Activated effector memory CD4-positive, alpha-beta T cell treated with anti-CD3 and anti-CD28 coated beads, Interleukin-2, amount 50 U/mL, for 16 hours (primary cell): ENCODE measurements around the gene NSMCE1.

Source experiments
- DNase-seq: peaks from one replicate; pipeline ENCODE4 v3.0.0-alpha.2; 2020

The NSMCE1 gene

GRCh38 chr16:27228621-27229501, 39.7 kb downstream of the NSMCE1 start:
- DNase-seq, result no peak

DNA sequence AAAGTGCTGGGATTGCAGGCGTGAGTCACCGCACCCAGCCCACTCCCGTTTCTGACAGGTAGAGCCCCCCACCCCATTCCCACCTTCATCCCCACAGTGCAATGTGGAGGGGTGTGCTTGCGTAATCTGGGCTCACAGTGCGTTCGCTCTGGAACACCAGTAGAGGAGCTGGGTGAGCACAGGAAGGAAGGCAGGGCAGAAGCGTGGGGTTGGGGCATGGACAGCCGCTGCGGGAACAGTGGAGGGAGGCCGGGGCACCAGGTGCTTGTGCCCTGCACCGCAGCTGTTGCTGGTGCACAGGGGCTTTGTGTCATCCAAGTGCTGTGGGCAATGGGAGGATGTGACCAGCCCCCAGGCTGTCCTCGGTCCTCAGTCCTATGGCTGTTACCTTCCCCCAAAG, 40.5 kb downstream of the NSMCE1 start:
- DNase-seq, result no peak

GRCh38 chr16:27226976-27227705, 41.4 kb downstream of the NSMCE1 start:
- no peak for DNase-seq

DNA sequence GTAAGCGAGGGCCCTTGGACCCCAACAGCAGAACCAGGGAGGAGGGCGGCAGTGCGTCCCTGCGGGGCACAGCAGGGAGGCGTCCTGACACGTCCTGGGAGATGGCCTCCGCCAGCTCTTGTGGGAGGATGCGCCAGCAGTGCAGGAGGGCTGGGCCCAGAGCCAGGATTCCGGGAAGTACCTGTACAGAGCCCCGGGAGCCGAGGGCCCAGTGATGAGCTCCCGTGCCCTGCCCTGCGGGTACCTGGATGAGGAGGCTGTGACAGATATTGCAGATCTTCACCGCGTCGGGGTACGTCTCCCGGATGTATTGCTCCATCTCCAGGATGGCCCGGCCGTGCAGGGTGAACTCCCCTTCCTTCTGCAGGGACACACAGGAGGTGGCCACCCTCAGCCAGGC, 42.1 kb downstream of the NSMCE1 start:
- DNase-seq, result no peak

DNA sequence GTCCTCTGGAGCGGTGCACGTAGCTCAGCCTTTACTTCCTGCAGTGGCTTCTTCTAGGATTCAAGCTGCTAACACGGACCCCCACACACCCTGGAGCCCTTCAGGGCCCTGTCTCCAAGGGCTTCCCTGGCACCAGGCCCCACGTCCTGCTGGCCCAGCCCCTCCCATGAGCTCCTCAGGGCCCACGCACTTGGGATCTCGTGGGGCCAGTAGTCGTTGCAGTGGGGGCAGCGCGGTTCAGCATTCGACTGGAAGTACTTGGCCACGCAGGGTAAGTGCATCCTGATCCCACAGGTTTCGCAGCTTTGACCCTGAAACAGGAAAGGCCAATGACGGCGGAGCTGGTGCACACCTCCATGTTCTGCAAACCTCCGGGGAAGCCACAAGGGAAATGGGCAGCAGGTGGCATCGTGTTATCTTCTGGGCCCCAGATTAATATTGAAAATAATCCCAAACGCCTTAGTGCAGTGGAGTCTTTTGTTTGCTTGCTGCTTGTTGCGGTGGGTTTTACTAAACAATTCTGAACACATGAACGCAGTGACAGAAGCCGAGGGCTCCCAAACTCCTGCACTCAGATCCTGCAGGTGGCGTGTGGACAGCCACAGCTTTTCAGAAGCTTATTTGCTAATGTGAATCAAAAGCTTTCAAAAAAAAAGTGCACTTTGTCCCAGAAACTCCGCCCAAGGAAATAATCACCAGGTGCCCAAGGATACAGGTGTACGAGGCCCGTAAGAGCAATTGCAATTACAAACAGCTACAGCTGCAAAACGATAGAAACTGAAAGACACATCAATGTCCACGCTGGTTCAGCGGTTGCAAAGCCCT, 42.8 kb downstream of the NSMCE1 start:
- no peak for DNase-seq

DNA sequence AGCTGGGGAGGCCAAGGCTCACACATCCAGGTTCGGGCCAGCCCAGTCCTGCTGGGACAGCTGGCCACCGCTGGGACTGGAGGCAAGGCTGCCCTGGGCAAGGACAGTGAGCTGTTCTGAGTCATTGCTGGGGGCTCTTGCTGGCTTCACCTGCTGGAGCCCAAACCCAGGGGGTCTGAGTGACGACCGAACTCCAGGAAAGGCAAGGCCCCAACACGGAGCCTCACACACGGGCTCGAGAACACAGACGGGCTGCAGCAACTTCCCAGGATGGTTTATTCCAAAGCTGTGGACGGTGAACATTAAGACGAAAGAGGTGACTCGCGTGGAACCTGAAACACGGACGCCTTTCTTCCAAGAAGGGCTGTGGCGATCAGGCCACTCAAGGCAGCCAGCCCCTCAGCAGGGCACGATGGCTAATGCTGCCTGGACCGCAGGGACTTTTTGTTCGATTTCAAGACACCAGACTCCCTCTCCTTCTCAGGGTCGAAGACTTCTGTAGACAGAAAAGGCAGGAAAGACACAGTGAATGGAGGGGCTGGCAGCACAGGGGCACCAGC, 43.8 kb downstream of the NSMCE1 start:
- no peak for DNase-seq

GRCh38 chr16:27224271-27224737, 44.3 kb downstream of the NSMCE1 start:
- DNase-seq, result no peak

DNA sequence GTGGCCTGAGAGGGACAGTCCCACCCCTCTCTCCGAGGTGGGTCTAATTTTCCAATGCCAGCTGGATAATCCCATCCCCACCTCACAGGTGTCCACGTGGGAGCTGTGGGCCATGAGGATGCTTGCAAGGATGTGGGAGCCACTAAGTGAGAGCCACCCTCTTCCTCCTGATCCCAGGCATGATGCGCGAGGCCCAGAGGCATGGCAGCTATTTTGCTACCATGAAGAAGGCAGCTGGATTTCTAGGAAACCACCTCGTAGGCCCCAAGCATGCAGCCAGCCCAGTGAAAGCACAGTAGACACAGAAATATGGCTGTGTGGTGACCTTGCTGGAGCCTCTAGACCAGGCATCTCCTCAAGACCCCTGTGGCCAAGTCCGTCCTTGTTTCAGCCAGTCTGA, 44.9 kb downstream of the NSMCE1 start:
- no peak for DNase-seq

DNA sequence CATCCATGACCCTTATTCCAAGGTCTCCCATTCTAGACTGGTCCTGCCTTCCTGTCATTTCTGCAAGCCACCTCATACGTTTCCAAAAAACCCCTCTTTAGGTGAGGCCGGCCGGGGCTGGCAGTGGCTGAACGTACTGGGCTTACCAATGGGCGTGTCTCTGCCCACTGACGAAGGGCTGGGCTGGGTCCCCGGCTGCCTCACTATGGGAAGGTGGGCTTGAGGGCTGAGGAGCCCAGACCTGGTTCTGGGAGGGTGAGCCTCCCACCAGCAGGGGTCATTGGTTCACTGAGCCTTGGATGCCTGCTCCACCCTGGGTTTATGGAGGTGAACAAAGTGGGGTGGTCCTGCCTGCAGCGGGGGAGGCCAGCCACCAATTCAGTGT, 45.4 kb downstream of the NSMCE1 start:
- DNase-seq, result no peak

GRCh38 chr16:27222249-27223225, 46.0 kb downstream of the NSMCE1 start:
- no peak for DNase-seq

GRCh38 chr16:27221576-27222248, 46.9 kb downstream of the NSMCE1 start:
- no peak for DNase-seq

DNA sequence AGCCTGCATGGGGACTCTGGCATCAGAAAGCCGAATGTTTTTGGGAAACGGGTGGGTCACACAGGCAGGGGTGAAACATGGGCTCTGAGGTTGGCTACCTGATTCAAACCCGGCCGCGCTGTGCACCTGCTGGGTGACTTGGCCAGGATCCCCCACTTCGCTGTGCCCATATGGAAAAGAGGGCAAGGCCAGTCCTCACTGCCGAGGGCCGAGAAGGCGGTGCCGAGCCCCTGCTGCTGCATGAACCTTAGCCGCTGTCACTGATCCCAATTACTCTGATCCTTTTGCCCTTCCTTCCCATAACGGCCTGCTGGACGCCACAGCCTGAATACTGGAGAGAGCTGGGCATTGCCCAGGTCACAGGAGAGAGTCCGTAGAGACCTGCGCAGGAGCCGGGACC, 47.6 kb downstream of the NSMCE1 start:
- no peak for DNase-seq

DNA sequence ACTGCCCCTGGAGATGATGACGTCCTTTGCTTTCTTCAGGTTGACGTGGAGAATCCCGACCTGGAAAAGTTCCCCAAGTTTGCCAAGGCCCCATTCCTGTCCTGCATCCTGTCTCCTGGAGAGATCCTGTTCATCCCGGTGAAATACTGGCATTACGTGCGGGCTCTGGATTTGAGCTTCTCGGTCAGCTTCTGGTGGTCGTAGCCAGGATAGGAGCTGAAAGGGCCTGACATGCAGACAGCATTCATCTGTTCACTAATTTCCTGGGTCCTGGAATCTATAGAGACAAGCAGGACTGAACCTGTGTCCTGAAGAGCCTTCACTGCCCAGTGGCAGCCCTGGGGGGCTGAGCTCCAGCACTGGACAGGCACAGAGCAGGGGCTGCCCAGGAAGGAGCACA, 48.0 kb downstream of the NSMCE1 start:
- DNase-seq, result no peak

DNA sequence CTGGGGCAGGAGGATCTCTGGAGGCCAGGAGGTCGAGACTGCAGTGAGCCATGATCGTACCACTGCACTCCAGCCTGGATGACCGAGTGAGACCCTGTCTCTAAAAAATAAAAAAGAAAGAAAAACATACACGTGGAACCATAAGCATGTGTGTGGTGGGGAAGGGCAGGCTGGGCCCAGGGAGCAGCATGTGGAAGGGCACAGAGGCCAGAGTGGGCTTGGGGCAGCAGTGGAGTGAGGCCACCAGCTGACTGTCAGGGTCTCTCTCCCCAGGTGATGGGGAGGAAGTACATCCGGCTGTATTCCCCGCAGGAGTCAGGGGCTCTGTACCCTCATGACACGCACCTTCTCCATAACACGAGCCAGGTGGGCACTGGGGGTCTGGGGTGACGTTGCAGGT, 48.5 kb downstream of the NSMCE1 start:
- no peak for DNase-seq

GRCh38 chr16:27219161-27219560, 49.4 kb downstream of the NSMCE1 start:
- no peak for DNase-seq

GRCh38 chr16:27218756-27219155, 49.8 kb downstream of the NSMCE1 start:
- no peak for DNase-seq

DNA sequence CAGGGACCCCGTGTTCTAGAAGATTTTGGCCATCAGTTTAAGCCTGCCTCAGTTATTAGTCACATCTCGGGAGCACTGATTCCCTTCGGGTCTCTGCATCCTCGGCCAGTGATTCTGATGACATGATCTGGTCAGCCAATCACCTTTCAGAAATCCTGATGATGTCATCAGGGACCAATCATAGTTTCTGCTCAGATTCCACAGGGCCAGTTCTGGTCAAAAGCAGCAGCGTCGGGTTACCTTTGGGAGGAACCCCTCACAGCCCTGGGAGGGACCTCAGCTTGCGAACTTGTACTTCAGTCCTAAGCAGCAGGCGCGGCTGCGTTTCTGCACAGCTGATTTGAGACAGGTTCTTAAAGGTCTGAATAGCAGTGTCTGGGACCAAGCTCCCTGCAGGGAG, 51.3 kb downstream of the NSMCE1 start:
- DNase-seq, result no peak

- DNase-seq, result no peak
These were observed 52.2 kb downstream of the NSMCE1 start for GRCh38 chr16:27216297-27216885.

- DNase-seq, result no peak
These were observed 52.9 kb downstream of the NSMCE1 start for GRCh38 chr16:27215660-27216059.

DNA sequence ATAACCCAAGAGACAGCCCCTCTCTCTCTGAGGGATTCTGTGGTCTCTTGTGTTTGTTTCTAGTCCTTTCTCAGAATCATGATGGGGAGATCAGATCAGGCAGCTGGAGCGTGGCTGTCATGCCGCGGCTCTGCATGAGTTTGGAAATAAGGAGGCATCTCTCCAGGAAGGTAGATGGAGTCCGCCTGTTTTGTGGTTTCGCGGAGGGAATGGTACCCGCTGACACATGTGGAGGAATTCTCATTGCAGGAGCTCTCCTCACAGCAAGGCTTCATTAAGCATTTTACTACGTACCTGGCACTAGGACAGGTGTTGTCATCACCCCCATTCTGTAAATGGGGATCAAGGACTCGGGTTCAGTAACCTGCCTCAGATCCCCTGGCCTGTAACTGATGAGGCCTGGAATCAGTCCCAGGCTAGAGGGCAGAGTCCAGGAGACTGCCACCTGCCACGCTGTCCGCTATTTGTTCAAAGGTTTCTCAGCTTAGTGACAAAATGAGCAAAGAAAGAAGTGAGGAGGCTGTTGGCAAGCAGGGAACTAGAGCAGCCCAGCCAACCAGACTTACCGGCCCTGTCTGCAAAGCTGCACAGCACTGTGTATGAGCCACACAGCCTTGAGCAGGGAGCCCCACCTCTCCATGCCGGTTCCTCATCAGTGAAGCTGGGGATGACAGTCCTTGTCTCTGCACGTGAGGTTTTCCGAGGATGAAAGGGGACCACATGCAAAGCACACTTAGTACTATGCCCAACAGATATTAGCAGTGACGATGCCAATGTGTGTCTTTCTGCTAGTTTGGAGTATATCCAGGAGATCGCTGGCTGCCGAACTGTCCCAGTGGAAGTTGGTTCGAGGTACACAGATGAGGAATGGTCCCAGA, 54.2 kb downstream of the NSMCE1 start:
- no peak for DNase-seq
